Right lobe of liver (tissue), 4 donors: ENCODE data around the gene EPS15.

Experiments used
- POLR2A ChIP-seq: fragments of 450-650 bp; IDR thresholded peaks from one replicate; pipeline ENCODE4 v1.6.1; 2017; ENCODE audit warnings: antibody characterized with exemption, mild to moderate bottlenecking
- TF ChIP-seq, protein P1 (sequence below), 4 donors: fragments of 200-600 bp in 3 of 4; fragments of 450-650 bp in 1 of 4; IDR thresholded peaks; one replicate each; pipeline versions ENCODE4 v1.5.1 to v1.8.0; 2016 to 2022; ENCODE audit warnings: antibody characterized with exemption in 4 of 4, mild to moderate bottlenecking in 2 of 4
- donor health status: DM: no; HTN: no; CAD: no.
- donor health status: DM: no; HTN: no; CAD: no.
- donor health status: DM: no; HTN: yes; CAD: no.

DNA sequence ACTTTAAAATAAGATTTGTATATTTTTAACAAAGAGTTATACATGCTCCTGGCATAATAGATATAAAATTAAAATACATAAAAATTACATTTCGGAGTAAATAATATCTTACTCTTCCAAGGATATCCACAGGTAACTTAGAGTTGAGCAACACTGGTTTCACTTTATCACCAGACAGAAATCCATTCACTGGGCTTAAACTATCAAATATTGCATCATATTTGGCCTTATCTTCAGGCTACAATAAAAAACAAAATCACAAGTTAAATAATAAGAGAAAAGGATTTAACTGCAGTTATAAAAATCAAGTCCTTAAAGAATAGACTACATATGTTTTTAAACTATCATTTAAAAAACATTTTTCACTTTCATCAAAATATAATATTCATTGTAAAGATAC lies 55.5 kb downstream of the EPS15 start:
- TF ChIP-seq, protein P1, sequence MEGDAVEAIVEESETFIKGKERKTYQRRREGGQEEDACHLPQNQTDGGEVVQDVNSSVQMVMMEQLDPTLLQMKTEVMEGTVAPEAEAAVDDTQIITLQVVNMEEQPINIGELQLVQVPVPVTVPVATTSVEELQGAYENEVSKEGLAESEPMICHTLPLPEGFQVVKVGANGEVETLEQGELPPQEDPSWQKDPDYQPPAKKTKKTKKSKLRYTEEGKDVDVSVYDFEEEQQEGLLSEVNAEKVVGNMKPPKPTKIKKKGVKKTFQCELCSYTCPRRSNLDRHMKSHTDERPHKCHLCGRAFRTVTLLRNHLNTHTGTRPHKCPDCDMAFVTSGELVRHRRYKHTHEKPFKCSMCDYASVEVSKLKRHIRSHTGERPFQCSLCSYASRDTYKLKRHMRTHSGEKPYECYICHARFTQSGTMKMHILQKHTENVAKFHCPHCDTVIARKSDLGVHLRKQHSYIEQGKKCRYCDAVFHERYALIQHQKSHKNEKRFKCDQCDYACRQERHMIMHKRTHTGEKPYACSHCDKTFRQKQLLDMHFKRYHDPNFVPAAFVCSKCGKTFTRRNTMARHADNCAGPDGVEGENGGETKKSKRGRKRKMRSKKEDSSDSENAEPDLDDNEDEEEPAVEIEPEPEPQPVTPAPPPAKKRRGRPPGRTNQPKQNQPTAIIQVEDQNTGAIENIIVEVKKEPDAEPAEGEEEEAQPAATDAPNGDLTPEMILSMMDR (IDR thresholded peaks at IDR 0.05) = no peak
- no peak for TF ChIP-seq POLR2A
